Neuronal stem cell (in vitro differentiated cells): ENCODE measurements around the gene CADPS.

Source experiments
- DNase-seq: peaks from one replicate; pipeline ENCODE4 v3.0.0-alpha.2; 2013; ENCODE audit warnings: low spot score
- H2AFZ ChIP-seq: one replicate; pipeline ENCODE4 v1.6.1; 2013; ENCODE audit warnings: mild to moderate bottlenecking, low read length, inconsistent platforms
- H2AK5ac ChIP-seq: 2 replicates; pipeline ENCODE4 v1.6.1; 2013; ENCODE audit warnings: low read depth, mild to moderate bottlenecking, inconsistent platforms, low read length, moderate library complexity, mixed read lengths
- H2BK120ac ChIP-seq: 2 replicates; pipeline ENCODE4 v1.6.1; 2013; ENCODE audit warnings: low read depth, mild to moderate bottlenecking, inconsistent platforms, low read length, moderate library complexity, mixed read lengths
- H2BK12ac ChIP-seq: one replicate; pipeline ENCODE4 v1.6.1; 2013; ENCODE audit warnings: low read length, inconsistent platforms
- H2BK15ac ChIP-seq: 2 replicates; pipeline ENCODE4 v1.6.1; 2013; ENCODE audit warnings: mild to moderate bottlenecking, low read length, inconsistent platforms, mixed read lengths
- H2BK5ac ChIP-seq: one replicate; pipeline ENCODE4 v1.6.1; 2013; ENCODE audit warnings: inconsistent platforms, mild to moderate bottlenecking, low read length, moderate library complexity
- H3K14ac ChIP-seq: one replicate; pipeline ENCODE4 v1.6.1; 2013; ENCODE audit warnings: low read length, inconsistent platforms
- H3K18ac ChIP-seq: 2 replicates; pipeline ENCODE4 v1.6.1; 2013; ENCODE audit warnings: low read length, inconsistent platforms
- H3K23ac ChIP-seq: 2 replicates; pipeline ENCODE4 v1.6.1; 2013; ENCODE audit warnings: low read depth, mild to moderate bottlenecking, mixed read lengths, low read length, inconsistent platforms; ENCODE audit not compliant: poor library complexity
- H3K27ac ChIP-seq: replicated peaks from 3 replicates; pipeline ENCODE4 v1.5.1; 2013; ENCODE audit warnings: low read length, inconsistent platforms
- H3K27me3 ChIP-seq, 3 experiments: 2 replicates each; pipeline ENCODE4 v1.6.1; 2013; ENCODE audit warnings: low read length in 3 of 3, mild to moderate bottlenecking in 2 of 3, inconsistent platforms in 1 of 3, low read depth in 1 of 3, mixed read lengths in 1 of 3, moderate library complexity in 1 of 3; ENCODE audit not compliant: control insufficient read depth in 3 of 3, insufficient read depth in 3 of 3
- H3K36me3 ChIP-seq, 2 donors: replicated peaks in 1 of 2; 2 replicates each; pipeline ENCODE4 v1.6.1; 2013; ENCODE audit warnings: low read length in 2 of 2; ENCODE audit not compliant: control insufficient read depth in 2 of 2, insufficient read depth in 2 of 2
- H3K4ac ChIP-seq: 2 replicates; pipeline ENCODE4 v1.6.1; 2013; ENCODE audit warnings: inconsistent platforms, mild to moderate bottlenecking, low read length, moderate library complexity
- H3K4me1 ChIP-seq, 2 donors: 1 replicate in 1 of 2; 2 replicates in 1 of 2; pipeline ENCODE4 v1.6.1; 2013; ENCODE audit warnings: low read length in 2 of 2, low read depth in 1 of 2; ENCODE audit not compliant: control insufficient read depth in 2 of 2, insufficient read depth in 1 of 2
- H3K4me2 ChIP-seq: one replicate; pipeline ENCODE4 v1.6.1; 2013; ENCODE audit warnings: mild to moderate bottlenecking, low read length, inconsistent platforms; ENCODE audit not compliant: insufficient read depth, poor library complexity, severe bottlenecking
- H3K4me3 ChIP-seq, 2 donors: 2 replicates each; pipeline ENCODE4 v1.5.1; 2013; ENCODE audit warnings: low read length in 2 of 2, mild to moderate bottlenecking in 2 of 2, inconsistent platforms in 1 of 2, moderate library complexity in 1 of 2
- H3K79me1 ChIP-seq: one replicate; pipeline ENCODE4 v1.6.1; 2013; ENCODE audit warnings: low read depth, mild to moderate bottlenecking, inconsistent platforms, low read length, moderate library complexity
- H3K9ac ChIP-seq: one replicate; pipeline ENCODE4 v1.6.1; 2013; ENCODE audit warnings: mild to moderate bottlenecking, low read depth, low read length, inconsistent platforms; ENCODE audit not compliant: poor library complexity
- H3K9me3 ChIP-seq, 2 donors: replicated peaks in 1 of 2; 2 replicates each; pipeline versions ENCODE3 to v1.6.1; 2013; ENCODE audit warnings: low read length in 2 of 2, mild to moderate bottlenecking in 2 of 2, inconsistent platforms in 1 of 2, low read depth in 1 of 2, mixed read lengths in 1 of 2, moderate library complexity in 1 of 2; ENCODE audit not compliant: control insufficient read depth in 2 of 2, insufficient read depth in 1 of 2
- H4K8ac ChIP-seq: one replicate; pipeline ENCODE4 v1.6.1; 2013; ENCODE audit warnings: low read depth, mild to moderate bottlenecking, inconsistent platforms, low read length, moderate library complexity
- H4K91ac ChIP-seq: one replicate; pipeline ENCODE4 v1.6.1; 2013; ENCODE audit warnings: low read length, low read depth, mild to moderate bottlenecking, inconsistent platforms; ENCODE audit not compliant: poor library complexity
- WGBS, 2 donors: extraction: QIAGEN DNeasy Blood & Tissue Kit; methylation state at CpG; one replicate each; pipeline ENCODE4 v1.1.7; 2013; ENCODE audit warnings: missing lambda C conversion rate in 2 of 2, mixed read lengths in 1 of 2; ENCODE audit not compliant: insufficient read length in 2 of 2, insufficient replicate concordance in 1 of 2; ENCODE audit errors: extremely low coverage in 2 of 2; 5-methylcytosine and 5-hydroxymethylcytosine counted together

CADPS gene

GRCh38 chr3:62500556-62501288, 374.5 kb downstream of the CADPS start:
- H3K9me3 ChIP-seq = no peaks in the 10 kb centered on the region
- peaks cover 0 to 21% (median 0%) of the 10 kb centered on the region in 3 experiments for H3K27me3 ChIP-seq
- no peak overlapping the region for H3K27ac ChIP-seq
- H2BK120ac ChIP-seq = no peak overlapping the region
- H3K18ac ChIP-seq = no peak overlapping the region
- H2AFZ ChIP-seq = no peak overlapping the region
- H3K4ac ChIP-seq = no peak overlapping the region
- H2BK15ac ChIP-seq = no peak overlapping the region
- no peak for DNase-seq
- no peaks in the 10 kb centered on the region for H3K36me3 ChIP-seq
- no peaks in the 10 kb centered on the region for H3K79me1 ChIP-seq
- H2AK5ac ChIP-seq = no peak overlapping the region
- no peak overlapping the region for H3K23ac ChIP-seq
- no peak overlapping the region for H2BK5ac ChIP-seq
- no peak overlapping the region for H3K14ac ChIP-seq
- no peak overlapping the region for H4K8ac ChIP-seq
- no peak overlapping the region for H3K4me2 ChIP-seq
- no CpG with 5 or more reads among the region's 2 CpGs for WGBS, 2 donors
- H4K91ac ChIP-seq = no peak overlapping the region
- H2BK12ac ChIP-seq = no peak overlapping the region
- no peak overlapping the region for H3K9ac ChIP-seq
- H3K4me1 ChIP-seq = peaks cover 0 to 6% of the 10 kb centered on the region in 2 donors
- H3K4me3 ChIP-seq = no peak overlapping the region

- no peak for DNase-seq
- Histone ChIP-seq H3K23ac (no peak overlapping the region), H3K4me1 (peaks cover 0 to 2% of the 10 kb centered on the region in 2 donors), H4K8ac (no peak overlapping the region), H3K36me3 (no peaks in the 10 kb centered on the region), H3K4me3 (no peak overlapping the region), H2AK5ac (no peak overlapping the region), H3K9ac (no peak overlapping the region), H4K91ac (no peak overlapping the region), H2BK5ac (no peak overlapping the region), H2BK12ac (no peak overlapping the region), H2BK120ac (no peak overlapping the region), H2BK15ac (no peak overlapping the region), H3K27ac (no peak overlapping the region), H3K4me2 (no peak overlapping the region), H3K27me3 (peaks cover 0 to 8% (median 0%) of the 10 kb centered on the region in 3 experiments), H3K79me1 (no peaks in the 10 kb centered on the region), H2AFZ (no peak overlapping the region), H3K18ac (no peak overlapping the region), H3K4ac (no peak overlapping the region), H3K14ac (no peak overlapping the region), H3K9me3 (no peaks in the 10 kb centered on the region)
- WGBS, 2 donors = no CpG with 5 or more reads among the region's 5 CpGs
Observed at GRCh38 chr3:62497156-62497555, 378.1 kb downstream of the CADPS start.

GRCh38 chr3:62496503-62496902, 378.7 kb downstream of the CADPS start:
- Histone ChIP-seq H2BK15ac (no peak overlapping the region), H2AFZ (no peak overlapping the region), H3K4me1 (peaks cover 0 to 2% of the 10 kb centered on the region in 2 donors), H3K23ac (no peak overlapping the region), H4K91ac (no peak overlapping the region), H2AK5ac (no peak overlapping the region), H2BK12ac (no peak overlapping the region), H2BK5ac (no peak overlapping the region), H4K8ac (no peak overlapping the region), H3K4ac (no peak overlapping the region), H3K27ac (no peak overlapping the region), H3K9ac (no peak overlapping the region), H3K36me3 (no peaks in the 10 kb centered on the region), H3K79me1 (no peaks in the 10 kb centered on the region), H2BK120ac (no peak overlapping the region), H3K14ac (no peak overlapping the region), H3K9me3 (no peaks in the 10 kb centered on the region), H3K27me3 (peaks cover 0 to 4% (median 0%) of the 10 kb centered on the region in 3 experiments), H3K4me2 (no peak overlapping the region), H3K18ac (no peak overlapping the region), H3K4me3 (no peak overlapping the region)
- no peak for DNase-seq
- no CpG with 5 or more reads among the region's 2 CpGs for WGBS, 2 donors

- H3K9ac ChIP-seq = no peak overlapping the region
- no peaks in the 10 kb centered on the region for H3K9me3 ChIP-seq
- no peak overlapping the region for H3K4me3 ChIP-seq
- no peak overlapping the region for H3K18ac ChIP-seq
- H2BK120ac ChIP-seq = no peak overlapping the region
- no peak overlapping the region for H3K4ac ChIP-seq
- no peak overlapping the region for H2BK12ac ChIP-seq
- H3K27ac ChIP-seq = no peak overlapping the region
- no CpG with 5 or more reads among the region's 4 CpGs for WGBS, 2 donors
- no peak overlapping the region for H2AK5ac ChIP-seq
- no peaks in the 10 kb centered on the region for H3K79me1 ChIP-seq
- H4K8ac ChIP-seq = no peak overlapping the region
- no peak overlapping the region for H2BK15ac ChIP-seq
- no peak overlapping the region for H2BK5ac ChIP-seq
- H3K27me3 ChIP-seq = peaks cover 0 to 6% (median 0%) of the 10 kb centered on the region in 3 experiments
- H3K4me2 ChIP-seq = no peak overlapping the region
- no peaks in the 10 kb centered on the region for H3K36me3 ChIP-seq
- H2AFZ ChIP-seq = no peak overlapping the region
- H4K91ac ChIP-seq = no peak overlapping the region
- H3K4me1 ChIP-seq = peaks cover 0 to 2% of the 10 kb centered on the region in 2 donors
- no peak overlapping the region for H3K23ac ChIP-seq
- DNase-seq = no peak
- H3K14ac ChIP-seq = no peak overlapping the region
Observed at GRCh38 chr3:62493109-62493801, 382.0 kb downstream of the CADPS start.
